ENCODE results near the gene INTS15. TPM values are rescaled to one million over a fixed set of nuclear protein-coding genes. Genes with fewer than 3 reads are reported as not detected.

The INTS15 gene
- total and polyA plus RNA-seq, 10 of the 15 experiments (the other 5 are each of a cell fraction or from before 2014, with no cell fraction given) = 0.89 to 28.2 (median 16.8) TPM

DNA sequence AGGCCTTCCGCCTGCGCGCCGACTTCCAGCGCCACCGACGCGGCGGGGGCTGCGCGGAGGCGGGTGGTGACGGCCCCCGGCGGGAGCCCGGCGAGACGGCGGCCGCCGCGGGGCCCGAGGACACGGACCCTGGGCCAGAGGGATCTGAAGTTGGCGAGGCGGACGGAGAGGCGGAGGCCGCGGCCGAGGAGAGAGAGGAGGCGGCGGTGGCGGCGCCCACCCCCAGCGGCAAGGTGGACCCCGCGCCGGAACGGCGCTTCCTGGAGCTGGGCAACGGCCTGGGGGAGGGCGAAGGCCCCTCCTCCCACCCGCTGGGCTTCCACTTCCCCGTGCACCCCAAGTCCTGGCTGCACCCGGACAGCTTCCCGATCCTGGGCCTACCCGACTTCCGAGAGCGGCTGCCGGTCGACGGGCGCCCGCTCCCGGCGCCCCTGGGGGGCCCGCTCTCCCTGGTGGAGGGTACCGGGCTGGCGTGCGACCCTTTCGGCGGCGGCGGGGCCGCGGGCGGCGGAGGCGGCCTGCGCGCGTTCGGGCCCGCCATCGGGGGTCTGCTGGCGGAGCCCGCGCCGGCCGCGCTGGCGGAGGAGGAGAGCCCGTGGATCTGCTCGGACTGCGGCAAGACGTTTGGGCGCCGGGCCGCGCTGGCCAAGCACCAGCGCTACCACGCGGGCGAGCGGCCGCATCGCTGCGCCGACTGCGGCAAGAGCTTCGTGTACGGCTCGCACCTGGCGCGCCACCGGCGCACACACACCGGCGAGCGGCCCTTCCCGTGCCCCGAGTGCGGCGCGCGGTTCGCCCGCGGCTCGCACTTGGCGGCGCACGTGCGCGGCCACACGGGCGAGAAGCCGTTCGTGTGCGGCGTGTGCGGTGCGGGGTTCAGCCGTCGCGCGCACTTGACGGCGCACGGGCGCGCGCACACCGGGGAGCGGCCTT lies 63.5 kb downstream of the INTS15 start:
- H4K20me1 ChIP-seq (ENCODE audit: control insufficient read depth, insufficient read depth) = no peaks in the 10 kb centered on the region
- CTCF ChIA-PET = no interaction called here
- H3K4me3 ChIP-seq = no peak overlapping the region
- no peak for TF ChIP-seq NFIC (IDR thresholded peaks at IDR 0.05; ENCODE audit: low read depth, low read length)
- TF ChIP-seq, protein P1, sequence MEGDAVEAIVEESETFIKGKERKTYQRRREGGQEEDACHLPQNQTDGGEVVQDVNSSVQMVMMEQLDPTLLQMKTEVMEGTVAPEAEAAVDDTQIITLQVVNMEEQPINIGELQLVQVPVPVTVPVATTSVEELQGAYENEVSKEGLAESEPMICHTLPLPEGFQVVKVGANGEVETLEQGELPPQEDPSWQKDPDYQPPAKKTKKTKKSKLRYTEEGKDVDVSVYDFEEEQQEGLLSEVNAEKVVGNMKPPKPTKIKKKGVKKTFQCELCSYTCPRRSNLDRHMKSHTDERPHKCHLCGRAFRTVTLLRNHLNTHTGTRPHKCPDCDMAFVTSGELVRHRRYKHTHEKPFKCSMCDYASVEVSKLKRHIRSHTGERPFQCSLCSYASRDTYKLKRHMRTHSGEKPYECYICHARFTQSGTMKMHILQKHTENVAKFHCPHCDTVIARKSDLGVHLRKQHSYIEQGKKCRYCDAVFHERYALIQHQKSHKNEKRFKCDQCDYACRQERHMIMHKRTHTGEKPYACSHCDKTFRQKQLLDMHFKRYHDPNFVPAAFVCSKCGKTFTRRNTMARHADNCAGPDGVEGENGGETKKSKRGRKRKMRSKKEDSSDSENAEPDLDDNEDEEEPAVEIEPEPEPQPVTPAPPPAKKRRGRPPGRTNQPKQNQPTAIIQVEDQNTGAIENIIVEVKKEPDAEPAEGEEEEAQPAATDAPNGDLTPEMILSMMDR (IDR thresholded peaks at IDR 0.05 in 2 of 3, conservative IDR thresholded peaks at IDR 0.05 in 1 of 3; ENCODE audit: control insufficient read depth in 2 of 3, extremely low read depth in 1 of 3, insufficient read depth in 1 of 3, low read depth in 3 of 3, low read length in 3 of 3) = no peak
- no peak for TF ChIP-seq PAX5 (IDR thresholded peaks at IDR 0.05; ENCODE audit: borderline replicate concordance, low read depth, low read length)
- no peak overlapping the region for H2AFZ ChIP-seq (ENCODE audit: control insufficient read depth, low read depth, low read length)
- peaks cover 13 to 34% of the 10 kb centered on the region in 2 experiments for H3K36me3 ChIP-seq (ENCODE audit: control insufficient read depth in 2 of 2, insufficient read depth in 2 of 2, low read length in 1 of 2)
- in situ Hi-C loops (cut with MboI) = no loop called here
- over 99% methylated on average over 65 of the region's 146 CpGs for WGBS (ENCODE audit: insufficient coverage, insufficient replicate concordance, low lambda C conversion rate, missing lambda C conversion rate)
- no peaks in the 10 kb centered on the region for H3K79me2 ChIP-seq (ENCODE audit: control insufficient read depth, insufficient read depth, low read length)
- POLR2A ChIA-PET = no interaction called here
- SMC1A ChIA-PET (ENCODE audit: uncharacterized antibody, unreplicated experiment) = no interaction called here
- RAD21 ChIA-PET (ENCODE audit: unreplicated experiment) = no interaction called here
- H3K27me3 ChIP-seq (replicated peaks in 1 of 2; ENCODE audit: control insufficient read depth in 2 of 2, insufficient read depth in 2 of 2, low read length in 1 of 2) = no peaks in the 10 kb centered on the region
- BruUV-seq (replicated peaks) = no TSS peak
- H3K4me2 ChIP-seq (ENCODE audit: control insufficient read depth, insufficient read depth) = no peak overlapping the region
- FAIRE-seq = no peak
- DNase-seq (ENCODE audit: low read depth, low spot score) = no peak
- intact Hi-C loops (cut with micrococcal nuclease; ENCODE audit: unreplicated experiment) = no loop called here
- no peak for ATAC-seq
- peaks cover 13% of the 10 kb centered on the region; the same call in 2 of the 3 replicates for H3K9me3 ChIP-seq (replicated peaks; ENCODE audit: control insufficient read depth, insufficient read depth, low read length)
- no peaks in the 10 kb centered on the region for H3K4me1 ChIP-seq (ENCODE audit: control insufficient read depth, insufficient read depth, low read length)
- H3K9ac ChIP-seq (ENCODE audit: control insufficient read depth, insufficient read depth, low read length) = no peak overlapping the region
- H3K27ac ChIP-seq (ENCODE audit: control insufficient read depth, insufficient read depth) = no peak overlapping the region
